ENCODE data around the gene SEMA3B.
"Not testable (repeated sequence)": the region's sequence is repeated elsewhere in the genome, so short reads cannot be mapped to it uniquely, and the experiment has no call there.

The SEMA3B gene

GRCh38 chr3:50224639-50225038 lies 44.3 kb upstream of the SEMA3B start:
- H2AFZ ChIP-seq (ENCODE audit: low read length) = no peak overlapping the region
- H3K9me2 ChIP-seq (replicated peaks; ENCODE audit: low read depth, low read length) = no peaks in the 10 kb centered on the region
- no peaks in the 10 kb centered on the region for H3K27me3 ChIP-seq (ENCODE audit: insufficient read depth, low read length, poor library complexity, severe bottlenecking)
- H4K20me1 ChIP-seq (ENCODE audit: insufficient read depth, low read length, poor library complexity, severe bottlenecking) = no peaks in the 10 kb centered on the region
- H3K4me3 ChIP-seq (ENCODE audit: low read length, poor library complexity, severe bottlenecking) = no peak overlapping the region
- peaks cover 13% of the 10 kb centered on the region for H3K4me1 ChIP-seq (ENCODE audit: insufficient read depth, low read length, poor library complexity, severe bottlenecking)
- H3F3A ChIP-seq (ENCODE audit: low read depth) = no peaks in the 10 kb centered on the region
- H3K36me3 ChIP-seq (ENCODE audit: insufficient read depth, low read length) = no peaks in the 10 kb centered on the region
- TF ChIP-seq CTCF (conservative IDR thresholded peaks at IDR 0.05; ENCODE audit: low read length) = no peak
- TF ChIP-seq EZH2phosphoT487 (IDR thresholded peaks at IDR 0.05; ENCODE audit: borderline replicate concordance) = no peak
- H3K9me3 ChIP-seq (ENCODE audit: insufficient read depth, low read depth, low read length) = no peaks in the 10 kb centered on the region
- H3K79me2 ChIP-seq (ENCODE audit: insufficient read depth, low read length) = no peaks in the 10 kb centered on the region
- H3K9ac ChIP-seq (ENCODE audit: low read depth, low read length, poor library complexity, severe bottlenecking) = no peak overlapping the region
- H3K4me2 ChIP-seq (ENCODE audit: low read depth, low read length, poor library complexity, severe bottlenecking) = no peak overlapping the region

- Histone ChIP-seq H3K4me2 (ENCODE audit: low read depth, low read length, poor library complexity, severe bottlenecking) (peak overlapping the region; percentile 97), H3K9me2 (replicated peaks; ENCODE audit: low read depth, low read length) (no peaks in the 10 kb centered on the region), H4K20me1 (ENCODE audit: insufficient read depth, low read length, poor library complexity, severe bottlenecking) (no peaks in the 10 kb centered on the region), H3F3A (ENCODE audit: low read depth) (no peaks in the 10 kb centered on the region), H3K9me3 (ENCODE audit: insufficient read depth, low read depth, low read length) (no peaks in the 10 kb centered on the region), H3K4me3 (ENCODE audit: low read length, poor library complexity, severe bottlenecking) (peak overlapping the region; percentile 91), H3K4me1 (ENCODE audit: insufficient read depth, low read length, poor library complexity, severe bottlenecking) (peaks cover 13% of the 10 kb centered on the region), H3K27me3 (ENCODE audit: insufficient read depth, low read length, poor library complexity, severe bottlenecking) (no peaks in the 10 kb centered on the region), H2AFZ (ENCODE audit: low read length) (peak overlapping the region; percentile 95), H3K79me2 (ENCODE audit: insufficient read depth, low read length) (no peaks in the 10 kb centered on the region), H3K36me3 (ENCODE audit: insufficient read depth, low read length) (no peaks in the 10 kb centered on the region), H3K9ac (ENCODE audit: low read depth, low read length, poor library complexity, severe bottlenecking) (peak overlapping the region; percentile 54)
- no peak for TF ChIP-seq EZH2phosphoT487 (IDR thresholded peaks at IDR 0.05; ENCODE audit: borderline replicate concordance)
- no peak for TF ChIP-seq CTCF (conservative IDR thresholded peaks at IDR 0.05; ENCODE audit: low read length)
Measured at GRCh38 chr3:50226888-50227389, 42.0 kb upstream of the SEMA3B start.

GRCh38 chr3:50227390-50228183 lies 41.4 kb upstream of the SEMA3B start:
- TF ChIP-seq CTCF (conservative IDR thresholded peaks at IDR 0.05; ENCODE audit: low read length) (peak; percentile 67), EZH2phosphoT487 (IDR thresholded peaks at IDR 0.05; ENCODE audit: borderline replicate concordance) (no peak)
- H3K4me1 ChIP-seq (ENCODE audit: insufficient read depth, low read length, poor library complexity, severe bottlenecking) = peaks cover 13% of the 10 kb centered on the region
- no peaks in the 10 kb centered on the region for H3K9me2 ChIP-seq (replicated peaks; ENCODE audit: low read depth, low read length)
- H3K9ac ChIP-seq (ENCODE audit: low read depth, low read length, poor library complexity, severe bottlenecking) = peak overlapping the region; percentile 89
- H3K4me3 ChIP-seq (ENCODE audit: low read length, poor library complexity, severe bottlenecking) = peak overlapping the region; percentile 91
- peak overlapping the region; percentile 95 for H2AFZ ChIP-seq (ENCODE audit: low read length)
- H3K27me3 ChIP-seq (ENCODE audit: insufficient read depth, low read length, poor library complexity, severe bottlenecking) = no peaks in the 10 kb centered on the region
- H3K36me3 ChIP-seq (ENCODE audit: insufficient read depth, low read length) = no peaks in the 10 kb centered on the region
- H4K20me1 ChIP-seq (ENCODE audit: insufficient read depth, low read length, poor library complexity, severe bottlenecking) = no peaks in the 10 kb centered on the region
- peak overlapping the region; percentile 97 for H3K4me2 ChIP-seq (ENCODE audit: low read depth, low read length, poor library complexity, severe bottlenecking)
- no peaks in the 10 kb centered on the region for H3F3A ChIP-seq (ENCODE audit: low read depth)
- no peaks in the 10 kb centered on the region for H3K9me3 ChIP-seq (ENCODE audit: insufficient read depth, low read depth, low read length)
- no peaks in the 10 kb centered on the region for H3K79me2 ChIP-seq (ENCODE audit: insufficient read depth, low read length)

DNA sequence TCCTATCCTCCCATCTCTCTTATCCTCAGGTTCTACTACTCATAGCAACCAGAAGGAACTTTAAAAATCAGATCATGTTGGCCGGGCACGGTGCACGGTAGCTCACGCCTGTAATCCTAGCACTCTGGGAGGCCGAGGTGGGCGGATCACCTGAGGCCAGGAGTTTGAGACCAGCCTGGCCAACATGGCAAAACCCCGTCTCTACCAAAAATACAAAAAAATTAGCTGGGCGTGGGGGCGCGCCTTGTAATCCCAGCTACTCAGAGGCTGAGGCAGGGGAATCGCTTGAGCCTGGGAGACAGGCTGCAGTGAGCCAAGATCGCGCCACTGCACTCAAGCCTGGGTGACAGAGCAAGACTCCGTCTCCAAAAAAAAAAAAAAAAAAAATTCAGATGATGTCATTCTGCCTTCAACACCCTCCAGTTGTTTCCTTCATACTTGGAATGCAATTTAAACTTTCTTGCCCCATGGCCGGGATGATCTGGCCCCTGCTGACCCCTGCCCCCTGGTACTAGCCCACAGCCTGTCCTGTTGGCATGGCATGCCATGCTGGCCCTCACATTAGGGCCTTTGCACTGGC lies 40.7 kb upstream of the SEMA3B start:
- Histone ChIP-seq H2AFZ (ENCODE audit: low read length) (0 out of 2 replicates have a peak overlapping the region, but pooled peaks have one; percentile 94), H3K4me1 (ENCODE audit: insufficient read depth, low read length, poor library complexity, severe bottlenecking) (peaks cover 13% of the 10 kb centered on the region)

More for the DNA sequence above, 40.7 kb upstream of the SEMA3B start:
- not testable (repeated sequence) for H3K9me3 ChIP-seq (ENCODE audit: insufficient read depth, low read depth, low read length); H3F3A ChIP-seq (ENCODE audit: low read depth); H3K79me2 ChIP-seq (ENCODE audit: insufficient read depth, low read length); H3K36me3 ChIP-seq (ENCODE audit: insufficient read depth, low read length); H3K9me2 ChIP-seq (replicated peaks; ENCODE audit: low read depth, low read length); H3K27me3 ChIP-seq (ENCODE audit: insufficient read depth, low read length, poor library complexity, severe bottlenecking); H4K20me1 ChIP-seq (ENCODE audit: insufficient read depth, low read length, poor library complexity, severe bottlenecking)
- Histone ChIP-seq H3K4me3 (ENCODE audit: low read length, poor library complexity, severe bottlenecking) (peak overlapping the region; percentile 91), H3K4me2 (ENCODE audit: low read depth, low read length, poor library complexity, severe bottlenecking) (peak overlapping the region; percentile 97), H3K9ac (ENCODE audit: low read depth, low read length, poor library complexity, severe bottlenecking) (peak overlapping the region; percentile 89)
